A549 (cell line): ENCODE results near the gene SGTA. TPM values are rescaled to one million over a fixed set of nuclear protein-coding genes. Genes with fewer than 3 reads are reported as not detected.
A peak's percentile ranks its signal among the peaks of the same experiment; 100 is the strongest.

Experiments used
- ATAC-seq, 2 experiments: fragments of 200-7000 bp in 1 of 2; fragments of >200 bp in 1 of 2; cut with Nextera tagmentation in 1 of 2; cut with Tn5 transposase in 1 of 2; 3 replicates each; pipeline versions ENCODE4 v1.8.0 to v1.9.1; 2018 to 2020; ENCODE audit warnings: mild to moderate bottlenecking in 1 of 2, moderate library complexity in 1 of 2
- CTCF ChIA-PET: fragments of 300-600 bp; sonication (Branson Sonifier 250); formaldehyde crosslinking; extraction: SDS; loops from one replicate; lab custom pipeline; 2021; ENCODE audit warnings: antibody characterized with exemption, inconsistent platforms; lab: Yijun Ruan, JAX
- POLR2A ChIA-PET: fragments of 350-600 bp; formaldehyde crosslinking; extraction: SDS; loops from one replicate; lab custom pipeline; 2021; ENCODE audit warnings: antibody characterized with exemption, inconsistent platforms; lab: Yijun Ruan, JAX
- DNase-seq, 2 experiments: peaks; one replicate each; pipeline versions ENCODE4 v3.0.0 to v3.0.0-alpha.2; 2011 to 2016; ENCODE audit warnings: low read depth in 1 of 2, low spot score in 1 of 2
- FAIRE-seq: peaks from 2 replicates; lab custom pipeline; 2011; peaks lifted over from hg19 to GRCh38; lab: Jason Lieb, UNC
- H3K27ac ChIP-seq, 2 experiments: fragments of >200 bp; sonication (Bioruptor Twin); formaldehyde crosslinking; 3 replicates each; pipeline ENCODE4 v1.5.1; 2016 to 2017
- H3K4me1 ChIP-seq: fragments of >200 bp; sonication (Bioruptor Twin); formaldehyde crosslinking; 3 replicates; pipeline ENCODE4 v1.6.1; 2016
- H3K4me2 ChIP-seq: fragments of >200 bp; sonication (Bioruptor Twin); formaldehyde crosslinking; 3 replicates; pipeline ENCODE4 v1.6.1; 2016
- H3K4me3 ChIP-seq: fragments of >200 bp; sonication (Bioruptor Twin); formaldehyde crosslinking; 3 replicates; pipeline ENCODE4 v1.5.1; 2016
- H3K9me3 ChIP-seq: fragments of >200 bp; sonication (Bioruptor Twin); formaldehyde crosslinking; 3 replicates; pipeline ENCODE4 v1.6.1; 2016
- CHD4 ChIP-seq: fragments of 200-600 bp; sonication (generic); IDR thresholded peaks from 2 replicates; pipeline ENCODE4 v1.6.1; 2016; ENCODE audit warnings: antibody characterized with exemption, mild to moderate bottlenecking, borderline replicate concordance
- FOSB ChIP-seq: fragments of 250-450 bp; sonication (Bioruptor Pico); IDR thresholded peaks from 2 replicates; pipeline ENCODE4 v1.5.0; 2020; ENCODE audit warnings: mild to moderate bottlenecking, moderate library complexity
- GATA3 ChIP-seq: IDR thresholded peaks from 2 replicates; pipeline ENCODE4 v1.6.1; 2012; ENCODE audit warnings: borderline replicate concordance
- HDAC2 ChIP-seq: fragments of 200-600 bp; sonication (generic); IDR thresholded peaks from 2 replicates; pipeline ENCODE4 v1.6.1; 2016
- HES2 ChIP-seq: fragments of >200 bp; sonication (Bioruptor Twin); formaldehyde crosslinking; IDR thresholded peaks from 2 replicates; pipeline ENCODE4 v1.6.1; 2016
- HOXA7 ChIP-seq: fragments of 250-450 bp; sonication (Bioruptor Pico); IDR thresholded peaks from 2 replicates; pipeline ENCODE4 v1.5.0; 2020; ENCODE audit warnings: mild to moderate bottlenecking, moderate library complexity
- HOXB5 ChIP-seq: fragments of 250-450 bp; sonication (Bioruptor Pico); IDR thresholded peaks from 2 replicates; pipeline ENCODE4 v1.5.0; 2020; ENCODE audit warnings: mild to moderate bottlenecking, moderate library complexity
- KDM5A ChIP-seq: fragments of 200-600 bp; sonication (generic); IDR thresholded peaks from 2 replicates; pipeline ENCODE4 v1.6.1; 2016; ENCODE audit warnings: antibody characterized with exemption, mild to moderate bottlenecking
- MYC ChIP-seq: IDR thresholded peaks from 2 replicates; pipeline ENCODE4 v1.6.1; 2012; ENCODE audit warnings: mild to moderate bottlenecking, inconsistent platforms, low read length, improper control_type of control experiment, borderline replicate concordance
- NPAS2 ChIP-seq: fragments of 250-450 bp; sonication (Bioruptor Pico); IDR thresholded peaks from 2 replicates; pipeline ENCODE4 v1.8.0; 2022; ENCODE audit warnings: mild to moderate bottlenecking, moderate library complexity, borderline replicate concordance
- NR3C1 ChIP-seq: fragments of >200 bp; sonication (Bioruptor Twin); formaldehyde crosslinking; IDR thresholded peaks from 3 replicates; pipeline ENCODE4 v1.6.1; 2017
- REST ChIP-seq: fragments of 200-600 bp; sonication (generic); IDR thresholded peaks from 2 replicates; pipeline ENCODE4 v1.6.1; 2016; ENCODE audit warnings: antibody characterized with exemption, mild to moderate bottlenecking, moderate library complexity
- TP53 ChIP-seq: fragments of 250-450 bp; sonication (Bioruptor Pico); IDR thresholded peaks from 2 replicates; pipeline ENCODE4 v1.5.0; 2021; ENCODE audit warnings: mild to moderate bottlenecking, moderate library complexity
- ZSCAN20 ChIP-seq: fragments of 250-450 bp; sonication (Bioruptor Pico); IDR thresholded peaks from 2 replicates; pipeline ENCODE4 v1.8.0; 2022; ENCODE audit warnings: mild to moderate bottlenecking, moderate library complexity
- WGBS: methylation state at CpG from one replicate; pipeline ENCODE4 v1.1.6; 2017; ENCODE audit errors: missing lambda C conversion rate; 5-methylcytosine and 5-hydroxymethylcytosine counted together
- polyA plus RNA-seq, 4 experiments: library from polyadenylated mRNA; depleted of rRNA in 3 of 4; stranded (reverse); fragments of >200 nt; fragmentation: RNase III in 1 of 4; extraction: RNeasy Plus Mini Kit Qiagen cat#74134 plus additional on column Dnase treatment in 1 of 4; gene quantifications; 2 replicates in 3 of 4; 3 replicates in 1 of 4; pipeline ENCODE4 v1.2.3, GENCODE V29; 2011 to 2017
- TF ChIP-seq, protein P1 (sequence below): IDR thresholded peaks from 2 replicates; pipeline ENCODE4 v1.6.1; 2012

Gene SGTA
- polyA plus RNA-seq, 2 of the 4 experiments (the other 2 are of a cell fraction) = 39.1 to 48.0 TPM

GRCh38 chr19:2711875-2712205, 71.2 kb downstream of the SGTA start (continued):
- TF ChIP-seq HOXA7 (CRISPR knock-in tag) (no peak), KDM5A (no peak), HES2 (no peak), GATA3 (no peak), REST (no peak)
- TF ChIP-seq, protein P1, sequence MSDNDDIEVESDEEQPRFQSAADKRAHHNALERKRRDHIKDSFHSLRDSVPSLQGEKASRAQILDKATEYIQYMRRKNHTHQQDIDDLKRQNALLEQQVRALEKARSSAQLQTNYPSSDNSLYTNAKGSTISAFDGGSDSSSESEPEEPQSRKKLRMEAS = no peak

GRCh38 chr19:2711172-2711874, 71.8 kb downstream of the SGTA start:
- H3K4me2 ChIP-seq = no peak overlapping the region
- FAIRE-seq = no peak
- no peak overlapping the region for H3K27ac ChIP-seq
- H3K4me1 ChIP-seq = no peaks in the 10 kb centered on the region
- TF ChIP-seq NPAS2 (CRISPR knock-in tag) = no peak
- TF ChIP-seq HOXB5 (CRISPR knock-in tag) = no peak
- no peak for TF ChIP-seq ZSCAN20 (CRISPR knock-in tag)
- TF ChIP-seq MYC = no peak
- TF ChIP-seq GATA3 = no peak
- no peak for TF ChIP-seq FOSB (CRISPR knock-in tag)
- TF ChIP-seq HES2 = no peak
- 52% methylated on average over 15 of the region's 17 CpGs for WGBS
- peak; percentile 43 to 58; a peak in 4 of 6 replicates for ATAC-seq
- 0 out of 3 replicates have a peak, but pooled peaks cover 6% of the 10 kb centered on the region for H3K9me3 ChIP-seq
- H3K4me3 ChIP-seq = no peak overlapping the region
- POLR2A ChIA-PET = interaction anchor here (0.6 kb wide), 1 partner anchor 24 kb away, joined by 3 read pairs; no protein-coding TSS in a partner anchor
- DNase-seq = no peak
- CTCF ChIA-PET = interaction anchor here (0.6 to 0.7 kb wide), 3 partner anchors 99 to 242 kb away, joined by 3 to 4 read pairs (median 3); no protein-coding TSS in a partner anchor

DNA sequence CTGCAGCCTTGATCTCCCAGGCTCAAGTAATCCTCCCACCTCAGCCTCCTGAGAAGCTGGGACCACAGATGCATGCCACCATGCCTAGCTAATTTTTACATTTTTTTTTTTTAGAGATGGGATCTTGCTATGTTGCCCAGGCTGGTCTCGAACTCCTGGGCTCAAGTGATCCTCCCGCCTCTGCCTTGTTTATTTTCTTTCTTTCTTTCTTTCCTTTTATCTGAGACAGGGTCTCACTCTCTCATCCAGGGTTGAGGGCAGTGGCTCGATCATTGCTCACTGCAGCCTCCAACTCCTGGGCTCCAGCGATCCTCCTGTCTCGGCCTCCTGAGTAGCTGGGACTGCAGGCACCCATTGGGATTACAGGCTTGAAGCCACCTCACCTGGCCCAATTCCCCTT, 76.8 kb downstream of the SGTA start:
- ATAC-seq = no peak
- no peak overlapping the region for H3K27ac ChIP-seq
- POLR2A ChIA-PET = no interaction called here
- no peaks in the 10 kb centered on the region for H3K4me1 ChIP-seq
- no peak overlapping the region for H3K4me3 ChIP-seq
- no peak for TF ChIP-seq TP53 (CRISPR knock-in tag)
- no peak for TF ChIP-seq HDAC2
- no peak for TF ChIP-seq NR3C1
- no peak for TF ChIP-seq CHD4
- TF ChIP-seq, all 56 proteins: peak for 0
- 55% methylated on average over 4 of the region's 5 CpGs for WGBS
- DNase-seq (no peak), FAIRE-seq (no peak)
- CTCF ChIA-PET = interaction anchor here (1.1 kb wide), 1 partner anchor 43 kb away, joined by 3 read pairs; no protein-coding TSS in a partner anchor
- Histone ChIP-seq H3K4me2 (no peak overlapping the region), H3K9me3 (no peaks in the 10 kb centered on the region)

Other genes with a start within 250 kb of the SGTA start
- gene GNG7, start 80.6 kb downstream of the SGTA start, polyA plus RNA-seq (2011; rRNA removed) = 0.04 and 0.08 TPM in 2 replicates
- 0.06 to 0.08 TPM (median 0.07 TPM) in 3 replicates for gene GNG7, start 80.6 kb downstream of the SGTA start, polyA plus RNA-seq (2017; fragmentation: RNase III; extraction: RNeasy Plus Mini Kit Qiagen cat#74134 plus additional on column Dnase treatment)
- 1.6 and 2.5 TPM in 2 replicates for gene DIRAS1, start 61.9 kb downstream of the SGTA start, polyA plus RNA-seq (2011; rRNA removed)
- 2.6 to 4.3 TPM (median 3.7 TPM) in 3 replicates for gene DIRAS1, start 61.9 kb downstream of the SGTA start, polyA plus RNA-seq (2017; fragmentation: RNase III; extraction: RNeasy Plus Mini Kit Qiagen cat#74134 plus additional on column Dnase treatment)
- gene SLC39A3, start 43.3 kb downstream of the SGTA start, polyA plus RNA-seq (2011; rRNA removed) = 29.6 and 38.1 TPM in 2 replicates
- gene SLC39A3, start 43.3 kb downstream of the SGTA start, polyA plus RNA-seq (2017; fragmentation: RNase III; extraction: RNeasy Plus Mini Kit Qiagen cat#74134 plus additional on column Dnase treatment) = 25.0 to 28.3 TPM (median 26.5 TPM) in 3 replicates
- gene THOP1, start 2.2 kb upstream of the SGTA start, polyA plus RNA-seq (2011; rRNA removed) = 43.5 and 46.7 TPM in 2 replicates
- gene THOP1, start 2.2 kb upstream of the SGTA start, polyA plus RNA-seq (2017; fragmentation: RNase III; extraction: RNeasy Plus Mini Kit Qiagen cat#74134 plus additional on column Dnase treatment) = 87.7 to 90.5 TPM (median 89.9 TPM) in 3 replicates
- gene ZNF554, start 36.6 kb upstream of the SGTA start, polyA plus RNA-seq (2011; rRNA removed) = 0.54 and 0.75 TPM in 2 replicates
- 0.33 to 0.65 TPM (median 0.63 TPM) in 3 replicates for gene ZNF554, start 36.6 kb upstream of the SGTA start, polyA plus RNA-seq (2017; fragmentation: RNase III; extraction: RNeasy Plus Mini Kit Qiagen cat#74134 plus additional on column Dnase treatment)
- gene ZNF555, start 58.2 kb upstream of the SGTA start, polyA plus RNA-seq (2011; rRNA removed) = 2.3 and 3.7 TPM in 2 replicates
- 1.4 to 1.7 TPM (median 1.5 TPM) in 3 replicates for gene ZNF555, start 58.2 kb upstream of the SGTA start, polyA plus RNA-seq (2017; fragmentation: RNase III; extraction: RNeasy Plus Mini Kit Qiagen cat#74134 plus additional on column Dnase treatment)
- not detected in 2 replicates for gene ZNF556, start 84.1 kb upstream of the SGTA start, polyA plus RNA-seq (2011; rRNA removed)
- not detected in 3 replicates for gene ZNF556, start 84.1 kb upstream of the SGTA start, polyA plus RNA-seq (2017; fragmentation: RNase III; extraction: RNeasy Plus Mini Kit Qiagen cat#74134 plus additional on column Dnase treatment)
- gene ZNF57, start 117.7 kb upstream of the SGTA start, polyA plus RNA-seq (2011; rRNA removed) = 2.6 and 3.3 TPM in 2 replicates
- gene ZNF57, start 117.7 kb upstream of the SGTA start, polyA plus RNA-seq (2017; fragmentation: RNase III; extraction: RNeasy Plus Mini Kit Qiagen cat#74134 plus additional on column Dnase treatment) = 1.9 to 2.5 TPM (median 2.2 TPM) in 3 replicates
- 3.4 and 4.1 TPM in 2 replicates for gene ZNF77, start 161.7 kb upstream of the SGTA start, polyA plus RNA-seq (2011; rRNA removed)
- 1.7 to 1.9 TPM (median 1.7 TPM) in 3 replicates for gene ZNF77, start 161.7 kb upstream of the SGTA start, polyA plus RNA-seq (2017; fragmentation: RNase III; extraction: RNeasy Plus Mini Kit Qiagen cat#74134 plus additional on column Dnase treatment)
- 3.1 and 6.1 TPM in 2 replicates for gene TLE6, start 194.3 kb upstream of the SGTA start, polyA plus RNA-seq (2011; rRNA removed)
- gene TLE6, start 194.3 kb upstream of the SGTA start, polyA plus RNA-seq (2017; fragmentation: RNase III; extraction: RNeasy Plus Mini Kit Qiagen cat#74134 plus additional on column Dnase treatment) = 4.2 to 5.4 TPM (median 5.1 TPM) in 3 replicates
- gene TLE2, start 246.0 kb upstream of the SGTA start, polyA plus RNA-seq (2011; rRNA removed) = 2.1 and 2.7 TPM in 2 replicates
- gene TLE2, start 246.0 kb upstream of the SGTA start, polyA plus RNA-seq (2017; fragmentation: RNase III; extraction: RNeasy Plus Mini Kit Qiagen cat#74134 plus additional on column Dnase treatment) = 1.9 to 3.1 TPM (median 2.6 TPM) in 3 replicates